Smooth muscle cell of the brain vasculature (primary cell): ENCODE results near the gene CASK.

Experiments used
- DNase-seq: peaks from one replicate; pipeline ENCODE4 v3.0.0-alpha.2; 2012; ENCODE audit warnings: low read depth, low spot score

Gene CASK, protein sequence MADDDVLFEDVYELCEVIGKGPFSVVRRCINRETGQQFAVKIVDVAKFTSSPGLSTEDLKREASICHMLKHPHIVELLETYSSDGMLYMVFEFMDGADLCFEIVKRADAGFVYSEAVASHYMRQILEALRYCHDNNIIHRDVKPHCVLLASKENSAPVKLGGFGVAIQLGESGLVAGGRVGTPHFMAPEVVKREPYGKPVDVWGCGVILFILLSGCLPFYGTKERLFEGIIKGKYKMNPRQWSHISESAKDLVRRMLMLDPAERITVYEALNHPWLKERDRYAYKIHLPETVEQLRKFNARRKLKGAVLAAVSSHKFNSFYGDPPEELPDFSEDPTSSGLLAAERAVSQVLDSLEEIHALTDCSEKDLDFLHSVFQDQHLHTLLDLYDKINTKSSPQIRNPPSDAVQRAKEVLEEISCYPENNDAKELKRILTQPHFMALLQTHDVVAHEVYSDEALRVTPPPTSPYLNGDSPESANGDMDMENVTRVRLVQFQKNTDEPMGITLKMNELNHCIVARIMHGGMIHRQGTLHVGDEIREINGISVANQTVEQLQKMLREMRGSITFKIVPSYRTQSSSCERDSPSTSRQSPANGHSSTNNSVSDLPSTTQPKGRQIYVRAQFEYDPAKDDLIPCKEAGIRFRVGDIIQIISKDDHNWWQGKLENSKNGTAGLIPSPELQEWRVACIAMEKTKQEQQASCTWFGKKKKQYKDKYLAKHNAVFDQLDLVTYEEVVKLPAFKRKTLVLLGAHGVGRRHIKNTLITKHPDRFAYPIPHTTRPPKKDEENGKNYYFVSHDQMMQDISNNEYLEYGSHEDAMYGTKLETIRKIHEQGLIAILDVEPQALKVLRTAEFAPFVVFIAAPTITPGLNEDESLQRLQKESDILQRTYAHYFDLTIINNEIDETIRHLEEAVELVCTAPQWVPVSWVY

DNA sequence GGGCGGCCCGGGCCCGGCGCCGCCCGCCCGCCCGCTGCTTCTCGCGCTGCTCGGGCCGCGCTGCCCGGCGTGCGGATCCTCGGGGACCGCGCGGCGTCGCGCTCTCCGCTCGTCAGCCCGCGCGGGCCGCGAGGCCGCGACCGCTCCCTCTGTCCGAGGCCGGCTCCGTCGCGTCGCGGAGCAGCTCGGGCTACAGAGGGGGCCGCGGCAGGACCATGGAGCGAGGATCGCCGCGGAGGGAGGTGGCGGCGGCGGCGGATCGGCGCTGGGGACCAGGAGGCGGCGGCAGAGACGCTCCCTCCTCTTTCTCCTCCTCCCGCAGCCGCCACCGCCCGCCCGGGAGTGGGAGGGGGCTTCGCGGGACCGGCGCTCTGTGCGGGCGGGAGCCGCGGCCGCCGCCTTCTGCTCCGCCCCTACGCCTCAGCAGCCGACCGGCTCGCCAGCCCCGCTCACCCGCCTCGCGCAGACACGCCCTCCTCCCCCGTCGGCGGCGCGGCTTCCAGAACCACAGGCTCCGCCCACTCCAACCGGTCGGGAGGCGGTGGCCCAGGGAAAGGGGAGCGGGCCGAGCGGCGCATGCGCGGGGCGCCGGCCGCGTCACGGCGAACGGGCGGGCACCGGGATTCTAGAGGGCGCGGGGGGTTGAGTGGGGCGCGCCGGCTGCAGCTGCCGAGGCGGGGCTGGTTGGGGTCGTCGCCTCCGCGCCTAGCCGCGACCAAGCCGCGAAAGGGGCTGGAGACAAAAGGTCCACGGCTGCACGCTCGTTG lies at the start of gene CASK:
CASK (minus strand) TSS at position 344 of the 767 bp plus-strand sequence. CDS start 566 bp downstream, outside the sequence.
- peak; percentile 68 for DNase-seq

DNA sequence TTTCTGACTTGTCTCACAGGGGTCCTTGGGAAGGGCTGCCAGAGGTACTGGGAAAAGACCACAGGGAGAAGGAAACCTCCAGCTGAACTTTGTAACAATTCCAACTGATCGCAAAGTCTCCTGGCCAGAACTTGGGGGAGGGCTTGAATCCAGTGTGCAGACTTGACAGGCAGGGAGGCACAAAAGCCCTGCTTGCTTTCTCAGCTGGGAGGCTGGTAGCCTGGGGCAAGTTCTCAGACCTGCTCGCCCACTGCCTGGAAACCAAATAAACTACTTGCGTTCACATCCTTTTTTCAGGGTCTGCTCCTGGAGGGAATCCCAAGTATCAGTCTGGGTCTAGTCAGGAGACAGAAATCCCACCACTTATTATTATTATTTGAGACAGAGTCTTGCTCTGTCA lies 48.0 kb upstream of the CASK start:
- DNase-seq, result no peak

DNA sequence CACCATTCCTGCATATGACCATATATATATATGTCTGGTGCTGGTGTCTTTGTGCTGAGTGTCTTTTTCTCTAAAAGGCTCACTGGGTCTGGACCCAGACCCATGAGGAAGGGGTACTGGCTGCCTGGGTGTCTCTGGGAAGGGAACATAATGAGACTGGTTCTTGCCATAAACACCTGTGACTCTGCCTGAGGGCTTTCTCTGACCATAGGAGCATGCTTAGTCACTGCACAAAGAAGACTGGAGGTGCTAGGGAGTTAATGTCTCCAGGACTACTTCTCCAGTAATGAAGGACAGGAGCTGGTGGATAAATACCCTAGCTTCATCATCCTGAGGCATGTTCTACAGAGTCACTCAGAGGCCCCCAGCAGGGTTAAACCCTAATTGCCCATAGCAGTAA lies 47.1 kb upstream of the CASK start:
- no peak for DNase-seq

DNA sequence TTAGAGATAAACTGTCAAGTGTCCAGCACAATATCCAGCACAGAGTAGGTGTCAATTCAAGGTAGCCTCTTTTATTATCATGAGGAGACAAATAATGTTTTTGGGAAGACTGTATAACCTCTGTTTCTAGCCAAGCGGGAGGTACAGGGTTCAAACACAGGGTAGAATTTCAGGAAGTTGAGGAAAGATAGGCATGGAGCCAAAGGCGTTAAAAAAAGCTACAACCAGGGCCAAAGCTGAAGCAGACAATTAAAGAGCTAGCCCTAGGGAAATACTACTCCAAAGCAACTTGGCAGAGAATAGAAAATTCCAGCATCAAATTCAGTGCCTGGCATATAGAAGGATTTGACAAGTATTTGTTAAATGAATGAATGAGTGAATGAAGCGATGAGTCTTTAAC lies 40.0 kb upstream of the CASK start:
- no peak for DNase-seq

DNA sequence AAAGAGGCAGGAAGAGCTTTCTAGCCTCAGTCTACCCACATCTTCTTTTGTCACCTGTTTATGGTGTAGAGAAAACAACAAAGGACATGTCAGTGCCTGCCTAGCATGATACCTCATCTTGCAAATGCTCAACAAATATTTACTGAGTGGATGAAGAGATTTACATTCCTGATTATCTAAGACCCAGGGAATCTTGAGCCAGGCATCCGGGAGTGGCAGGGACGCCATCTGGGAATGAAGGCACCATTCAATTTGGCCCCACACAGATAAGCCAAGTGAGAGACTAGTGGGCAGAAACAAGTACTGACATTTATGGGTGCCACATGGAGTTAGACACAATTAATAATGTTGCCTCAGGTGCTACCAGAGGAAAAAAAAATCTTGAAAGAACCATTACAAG lies 36.8 kb upstream of the CASK start:
- no peak for DNase-seq

DNA sequence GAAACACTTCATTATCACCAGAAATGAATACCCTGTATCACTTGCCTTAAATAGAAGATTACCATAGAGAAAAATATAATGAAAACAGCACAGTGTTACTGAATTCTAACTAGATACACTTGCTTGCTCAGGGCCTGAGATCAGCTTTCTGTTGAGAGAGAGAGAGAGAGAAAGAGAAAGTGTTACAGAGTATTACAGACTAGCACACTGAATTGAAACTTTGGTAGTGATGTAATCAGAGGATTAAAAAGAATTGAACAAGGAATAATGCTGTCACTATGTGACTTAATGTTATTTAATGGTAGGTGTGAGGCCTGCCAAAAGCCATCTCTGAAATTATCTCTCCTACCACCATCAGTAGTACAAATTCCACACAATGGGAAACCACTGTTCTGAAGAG lies 35.5 kb upstream of the CASK start:
- no peak for DNase-seq

DNA sequence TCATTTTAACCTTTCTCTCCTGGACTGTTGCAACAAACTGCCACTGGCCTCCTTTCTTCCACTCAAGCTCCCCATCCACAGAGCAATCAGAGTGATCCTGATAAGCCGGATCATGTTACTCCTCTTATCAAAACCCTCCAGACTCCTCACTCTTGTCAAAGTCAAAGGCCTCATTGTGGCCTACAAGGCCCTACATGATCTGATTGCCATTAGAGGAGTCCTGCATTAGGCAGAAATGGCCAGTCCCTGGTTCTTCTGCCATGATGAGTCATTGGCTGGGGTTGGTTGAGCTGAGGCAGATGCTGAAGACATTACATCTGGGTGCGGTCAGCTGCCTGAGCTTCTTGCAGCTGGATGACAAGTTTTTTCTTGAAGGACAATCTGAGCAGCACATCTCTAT lies 32.7 kb upstream of the CASK start:
- DNase-seq, result no peak

DNA sequence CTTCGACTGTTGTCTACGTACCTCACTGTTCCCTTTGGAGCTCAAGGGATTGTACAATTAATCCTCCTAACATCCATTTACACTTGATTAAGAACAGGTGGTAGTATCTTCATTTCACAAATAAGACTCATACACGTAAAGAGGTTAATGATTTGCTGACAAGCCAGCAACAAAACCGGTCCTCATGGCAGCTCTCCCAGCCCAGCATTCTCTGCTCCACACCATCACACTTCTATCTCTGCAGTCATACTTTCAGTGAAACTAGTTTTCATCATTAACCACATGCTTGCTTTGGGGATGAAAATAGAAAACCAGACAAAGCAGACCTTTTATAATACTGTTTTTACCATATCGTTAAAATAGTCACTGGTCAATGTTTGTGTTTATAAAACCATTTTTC lies 28.7 kb upstream of the CASK start:
- DNase-seq, result no peak

DNA sequence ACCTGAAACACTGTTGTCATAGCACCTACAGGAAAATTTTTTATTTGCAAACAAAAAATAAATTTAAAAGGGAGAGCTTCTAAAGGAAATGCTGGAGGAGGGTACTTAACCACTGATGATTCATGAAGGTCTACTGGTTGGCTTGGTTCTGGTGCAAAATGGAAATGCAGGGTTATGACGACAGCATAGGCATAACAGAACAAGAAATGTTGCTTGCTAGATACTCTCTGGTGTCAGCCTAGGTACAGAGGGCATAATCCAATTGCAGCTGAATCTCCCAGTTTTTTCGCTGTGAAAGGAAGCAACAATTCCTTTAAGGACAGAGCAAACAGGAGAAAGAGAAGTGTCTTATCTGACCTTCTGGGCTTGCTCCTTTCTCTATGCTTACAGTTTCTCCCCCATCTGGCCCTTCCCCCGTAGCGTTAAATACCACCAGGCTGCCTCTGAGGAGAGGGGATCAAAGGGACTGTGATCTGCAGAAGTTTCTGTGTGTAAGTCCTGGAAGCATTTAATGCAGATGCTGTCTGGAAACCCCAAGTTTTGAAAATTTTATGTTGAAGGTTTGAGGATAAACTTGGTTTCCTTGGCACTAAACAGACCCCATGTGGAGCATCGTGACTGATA lies 23.7 kb upstream of the CASK start:
- DNase-seq, result no peak

DNA sequence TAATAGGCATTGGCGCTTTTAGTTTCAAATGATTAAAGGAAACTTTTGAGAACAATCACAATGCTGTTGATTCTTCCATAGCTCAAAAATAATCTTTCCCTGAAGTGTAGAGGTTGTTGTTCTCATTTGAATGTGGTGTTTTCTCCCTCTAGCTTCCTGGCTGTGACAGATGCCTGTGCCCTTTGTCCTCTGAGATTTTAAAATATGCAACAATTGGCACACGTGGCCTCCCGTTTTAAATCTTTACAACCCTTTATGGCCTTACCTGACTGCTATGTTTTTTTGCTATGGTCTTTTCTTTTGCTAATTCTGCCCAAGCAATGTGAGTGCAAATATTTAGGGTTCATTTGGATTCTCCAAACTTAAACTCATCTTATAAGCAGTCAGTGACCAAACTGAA lies 22.9 kb upstream of the CASK start:
- no peak for DNase-seq

DNA sequence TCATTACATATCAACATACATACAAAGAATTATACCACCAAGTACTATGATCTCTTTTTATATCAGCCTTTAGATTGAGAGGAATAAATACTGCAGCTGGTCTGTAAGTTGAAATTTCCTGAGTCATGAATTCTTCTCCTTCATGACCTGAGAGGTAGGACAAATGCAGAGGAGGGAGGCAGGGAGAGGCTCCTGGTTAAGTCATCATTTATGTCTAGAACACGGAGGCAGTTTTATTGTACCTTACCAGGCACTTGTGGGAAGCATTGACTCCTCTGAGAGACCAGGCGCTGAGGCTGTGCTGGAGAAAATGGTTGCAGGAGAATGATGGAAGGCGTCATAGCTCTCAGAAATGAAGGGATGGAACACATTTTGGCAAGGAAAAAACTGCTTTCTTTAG lies 12.5 kb upstream of the CASK start:
- DNase-seq, result no peak

DNA sequence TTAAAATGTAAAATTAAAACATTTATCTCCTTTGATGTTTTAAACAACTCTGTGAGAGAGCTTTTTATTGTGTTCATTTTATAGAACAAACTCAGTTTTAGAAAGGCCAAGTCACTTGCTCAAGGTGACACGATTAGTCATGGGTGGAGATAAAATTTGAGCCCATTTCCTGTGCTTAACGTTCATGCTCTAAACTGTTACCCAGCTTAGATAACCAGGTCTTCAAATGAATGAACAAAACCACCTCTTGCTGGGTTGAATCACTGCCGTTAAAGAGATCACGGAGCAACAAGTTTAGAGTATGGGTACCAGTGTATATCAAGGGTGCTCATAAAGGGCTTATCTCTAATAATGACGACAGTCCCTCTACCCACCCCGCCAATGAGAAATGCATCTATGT lies 10.2 kb upstream of the CASK start:
- no peak for DNase-seq

DNA sequence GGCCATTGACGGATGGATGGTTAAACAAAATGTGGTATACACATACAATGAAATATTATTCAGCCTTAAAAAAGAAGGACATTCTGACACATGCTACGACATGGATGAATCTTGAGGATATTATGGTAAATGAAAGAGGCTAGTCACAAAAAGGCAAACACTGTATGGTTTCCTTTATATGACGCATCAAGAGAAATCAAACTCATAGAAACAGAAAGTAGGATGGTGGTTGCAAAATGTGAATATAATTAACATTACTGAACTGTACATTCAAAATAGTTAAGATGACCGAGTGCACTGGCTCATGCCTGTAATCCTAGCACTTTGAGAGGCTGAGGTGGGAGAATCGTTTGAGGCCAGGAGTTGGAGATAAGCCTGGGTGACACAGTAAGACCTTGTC lies 9.5 kb upstream of the CASK start:
- no peak for DNase-seq

DNA sequence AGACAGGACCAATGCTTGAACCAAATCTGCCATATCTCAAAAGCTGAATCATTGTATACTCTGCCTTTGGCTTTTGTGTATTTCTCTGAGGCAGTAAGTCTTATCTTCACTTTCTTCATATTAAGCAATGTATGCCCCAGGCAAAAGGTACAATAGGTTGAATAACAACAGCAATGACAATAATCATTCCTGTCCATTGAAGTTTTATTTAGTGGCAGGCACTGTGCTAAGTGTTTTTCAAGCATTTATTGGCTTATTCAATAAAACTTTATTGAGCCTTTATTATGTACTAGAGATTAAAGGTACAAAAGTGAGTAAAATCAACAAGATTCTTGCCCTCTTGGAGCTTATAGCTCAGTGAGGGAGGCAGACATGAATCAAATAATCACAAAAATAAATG lies 8.2 kb upstream of the CASK start:
- no peak for DNase-seq

DNA sequence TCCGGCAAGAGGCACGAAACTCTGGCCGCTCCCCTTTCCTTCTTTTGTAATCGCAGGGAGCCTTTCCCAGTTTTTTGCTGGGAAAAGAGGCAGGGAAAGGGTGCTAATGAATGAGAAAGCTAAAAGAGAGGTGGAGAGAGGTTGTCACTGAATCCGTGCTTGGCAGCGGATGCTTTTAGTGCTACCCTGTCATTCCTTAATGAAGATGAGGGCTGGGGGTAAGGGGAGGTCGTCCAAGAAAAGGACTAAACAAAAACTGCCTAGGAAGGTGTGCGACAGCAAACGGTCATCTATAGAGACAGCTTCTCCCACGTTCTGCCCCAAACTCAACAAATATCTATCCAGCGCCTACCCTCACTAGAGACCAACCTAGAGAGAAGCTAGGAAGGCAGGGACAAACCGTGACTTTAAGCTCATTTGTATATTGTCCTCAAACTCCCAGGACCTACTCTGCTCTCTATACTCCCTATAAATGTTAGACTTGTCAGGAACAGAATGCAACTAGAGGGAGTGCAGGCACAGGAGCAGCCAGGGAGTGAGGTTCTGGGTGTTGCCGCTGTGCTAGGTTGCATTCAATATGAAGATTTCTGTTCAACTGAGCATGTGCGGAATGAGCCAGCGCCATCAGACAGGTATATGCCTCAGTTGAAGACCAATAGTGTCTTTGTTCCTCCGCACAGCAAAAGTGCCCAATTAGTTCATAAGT lies 777 bp upstream of the CASK start:
- DNase-seq, result no peak

DNA sequence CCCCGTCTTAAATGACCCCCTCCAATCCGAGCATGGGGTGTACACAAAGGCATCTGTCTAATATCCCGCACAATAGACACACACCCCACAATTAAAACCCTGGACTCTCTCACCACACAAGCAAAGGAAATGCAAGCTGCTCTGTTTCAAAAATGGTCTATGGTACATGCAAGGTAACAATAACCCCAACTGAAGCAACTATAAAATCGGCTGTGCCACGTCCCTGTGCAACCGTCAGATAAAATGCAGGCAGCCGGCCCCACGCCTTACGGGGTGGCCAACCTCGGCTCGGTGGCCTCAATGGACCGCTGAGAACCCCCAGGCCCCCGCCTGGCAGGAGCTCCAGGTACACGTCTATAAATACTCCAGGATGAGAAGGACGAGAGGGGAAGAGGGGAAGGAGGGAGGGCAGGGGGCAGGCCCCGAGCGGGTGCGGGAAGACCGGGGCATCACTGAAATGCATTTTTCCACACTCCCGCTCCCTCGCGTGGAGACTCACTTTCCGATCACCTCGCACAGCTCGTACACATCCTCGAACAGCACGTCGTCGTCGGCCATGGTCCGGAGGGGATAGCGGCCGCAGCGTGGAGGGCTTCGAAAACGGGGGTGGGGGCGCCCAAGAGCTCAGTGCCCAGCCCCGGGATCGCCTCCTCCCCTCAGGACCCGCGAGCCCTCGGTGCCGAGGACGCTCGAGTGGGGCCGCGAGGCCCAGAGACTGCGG lies 763 bp downstream of the CASK start:
- no peak for DNase-seq

DNA sequence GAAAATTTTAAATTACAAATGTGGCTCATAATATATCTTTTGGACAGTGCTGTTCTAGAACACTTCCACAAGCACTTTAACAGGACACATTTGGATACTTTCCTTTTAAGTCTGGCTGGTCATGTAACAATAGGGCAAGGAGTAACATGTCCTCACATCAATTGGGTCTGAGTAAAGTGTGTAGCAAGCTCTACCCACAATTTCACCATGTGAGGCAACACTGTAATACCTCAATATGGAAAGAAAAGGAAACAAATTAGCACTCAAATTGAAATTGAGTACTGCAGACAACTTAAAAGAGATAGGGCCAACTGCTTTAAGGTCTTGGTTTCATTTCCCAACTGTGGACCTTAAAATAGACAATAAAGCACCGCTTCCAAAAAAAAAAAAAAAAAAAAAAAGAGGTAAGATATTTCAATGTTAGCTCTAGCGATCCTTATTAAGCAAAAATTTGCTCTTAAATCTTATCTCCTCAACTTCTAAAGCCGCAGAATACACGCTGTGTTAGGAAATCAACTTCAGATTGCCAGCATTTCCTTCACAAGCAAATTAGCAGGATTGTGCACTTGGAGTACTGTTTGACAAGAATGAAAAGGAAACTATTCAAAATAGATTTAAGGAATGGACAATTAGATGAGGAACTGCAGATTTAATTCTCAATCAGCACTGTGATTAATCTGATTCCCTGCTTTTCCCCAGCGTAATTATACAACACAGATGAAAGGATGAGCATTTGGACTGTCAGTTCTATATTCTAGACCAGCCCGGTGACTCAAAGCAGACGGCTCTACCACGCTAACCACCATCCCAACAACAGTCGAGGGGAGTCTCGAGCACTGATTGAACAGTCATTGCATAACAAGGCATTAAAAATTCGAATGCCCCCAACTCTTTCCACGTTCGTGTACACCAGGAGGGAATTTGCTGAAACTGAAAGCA lies 1.6 kb downstream of the CASK start:
- no peak for DNase-seq

DNA sequence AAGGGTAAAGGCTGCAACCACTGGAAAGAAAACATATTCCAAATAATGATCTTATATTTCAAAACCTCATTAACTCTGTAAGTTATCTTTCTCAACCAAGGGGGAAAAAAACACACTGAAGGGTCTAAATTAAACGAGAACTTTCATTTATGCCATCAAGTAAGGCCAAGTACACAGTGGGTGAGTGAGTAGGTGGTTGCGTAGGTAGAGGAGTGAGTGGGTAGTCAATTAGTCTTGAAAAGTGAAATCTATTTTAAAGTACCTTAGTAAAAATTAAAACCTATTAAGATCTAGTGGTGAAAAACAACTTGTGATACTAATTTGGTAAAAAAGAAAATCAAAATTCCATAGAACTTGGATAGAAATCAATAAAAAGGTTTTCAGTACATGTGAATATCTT lies 3.5 kb downstream of the CASK start:
- no peak for DNase-seq

DNA sequence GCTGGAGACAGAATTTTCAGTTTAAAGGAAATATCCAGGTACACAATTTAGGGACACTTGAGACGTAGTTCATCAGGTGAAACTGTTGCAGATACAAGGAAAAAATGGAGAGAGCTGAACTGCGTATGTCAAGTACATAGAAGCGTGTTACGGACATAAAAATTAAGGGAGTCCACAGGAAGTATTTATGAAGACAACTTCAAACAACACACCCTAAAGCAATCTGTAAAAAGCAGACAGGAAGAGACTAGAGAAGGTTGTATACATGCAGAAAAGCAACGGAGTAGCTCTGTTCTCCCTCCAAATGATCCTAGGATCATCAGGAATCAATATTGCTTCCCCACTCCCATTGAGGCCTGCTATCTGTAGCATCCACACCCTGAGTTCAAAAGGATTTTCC lies 5.8 kb downstream of the CASK start:
- DNase-seq, result no peak
